ENCODE results near the gene LYRM4.

The LYRM4 gene

GRCh38 chr6:5135788-5136376 is 124.9 kb downstream of the LYRM4 start:
- H3K4me3 ChIP-seq (ENCODE audit: low read depth, low read length), result no peak overlapping the region
- no peaks in the 10 kb centered on the region for H3K27me3 ChIP-seq (ENCODE audit: control insufficient read depth, insufficient read depth, low read length)
- no peak overlapping the region for H3K4me2 ChIP-seq (ENCODE audit: low read length)
- no peaks in the 10 kb centered on the region for H3K4me1 ChIP-seq
- H3K9ac ChIP-seq, result no peak overlapping the region
- no peaks in the 10 kb centered on the region for H3K79me2 ChIP-seq
- no peak overlapping the region for H2AFZ ChIP-seq
- H3K27ac ChIP-seq, result no peak overlapping the region
- H3K36me3 ChIP-seq (ENCODE audit: control insufficient read depth, insufficient read depth, low read length), result no peaks in the 10 kb centered on the region
- peak; percentile 51 for TF ChIP-seq CTCF (IDR thresholded peaks at IDR 0.05)
- H3K9me3 ChIP-seq (ENCODE audit: control insufficient read depth, low read length), result no peaks in the 10 kb centered on the region

GRCh38 chr6:5133943-5134342 is 126.8 kb downstream of the LYRM4 start:
- H3K79me2 ChIP-seq, result no peaks in the 10 kb centered on the region
- TF ChIP-seq CTCF (IDR thresholded peaks at IDR 0.05), result no peak
- no peak overlapping the region for H3K27ac ChIP-seq
- no peaks in the 10 kb centered on the region for H3K36me3 ChIP-seq (ENCODE audit: control insufficient read depth, insufficient read depth, low read length)
- no peak overlapping the region for H3K4me3 ChIP-seq (ENCODE audit: low read depth, low read length)
- no peaks in the 10 kb centered on the region for H3K9me3 ChIP-seq (ENCODE audit: control insufficient read depth, low read length)
- H3K4me2 ChIP-seq (ENCODE audit: low read length), result no peak overlapping the region
- no peaks in the 10 kb centered on the region for H3K27me3 ChIP-seq (ENCODE audit: control insufficient read depth, insufficient read depth, low read length)
- H2AFZ ChIP-seq, result no peak overlapping the region
- H3K4me1 ChIP-seq, result no peaks in the 10 kb centered on the region
- H3K9ac ChIP-seq, result no peak overlapping the region

GRCh38 chr6:5132731-5133130 is 128.0 kb downstream of the LYRM4 start:
- H3K79me2 ChIP-seq, result no peaks in the 10 kb centered on the region
- no peaks in the 10 kb centered on the region for H3K4me1 ChIP-seq
- no peak overlapping the region for H3K27ac ChIP-seq
- no peaks in the 10 kb centered on the region for H3K27me3 ChIP-seq (ENCODE audit: control insufficient read depth, insufficient read depth, low read length)
- H3K4me2 ChIP-seq (ENCODE audit: low read length), result peak overlapping the region; percentile 25
- H3K9me3 ChIP-seq (ENCODE audit: control insufficient read depth, low read length), result no peaks in the 10 kb centered on the region
- TF ChIP-seq CTCF (IDR thresholded peaks at IDR 0.05), result no peak
- H3K9ac ChIP-seq, result no peak overlapping the region
- peak overlapping the region; percentile 17 for H3K4me3 ChIP-seq (ENCODE audit: low read depth, low read length)
- H3K36me3 ChIP-seq (ENCODE audit: control insufficient read depth, insufficient read depth, low read length), result no peaks in the 10 kb centered on the region
- no peak overlapping the region for H2AFZ ChIP-seq

- Histone ChIP-seq H3K4me2 (ENCODE audit: low read length) (no peak overlapping the region), H3K36me3 (ENCODE audit: control insufficient read depth, insufficient read depth, low read length) (no peaks in the 10 kb centered on the region), H2AFZ (no peak overlapping the region), H3K27me3 (ENCODE audit: control insufficient read depth, insufficient read depth, low read length) (no peaks in the 10 kb centered on the region), H3K79me2 (peaks cover 4% of the 10 kb centered on the region), H3K4me3 (ENCODE audit: low read depth, low read length) (no peak overlapping the region), H3K27ac (no peak overlapping the region), H3K9me3 (ENCODE audit: control insufficient read depth, low read length) (no peaks in the 10 kb centered on the region), H3K4me1 (no peaks in the 10 kb centered on the region), H3K9ac (no peak overlapping the region)
- TF ChIP-seq CTCF (IDR thresholded peaks at IDR 0.05), result no peak
Observed at GRCh38 chr6:5130135-5130866, 130.4 kb downstream of the LYRM4 start.

GRCh38 chr6:5128351-5128750 is 132.4 kb downstream of the LYRM4 start:
- Histone ChIP-seq H3K27ac (no peak overlapping the region), H3K4me2 (ENCODE audit: low read length) (no peak overlapping the region), H3K27me3 (ENCODE audit: control insufficient read depth, insufficient read depth, low read length) (no peaks in the 10 kb centered on the region), H2AFZ (no peak overlapping the region), H3K9ac (no peak overlapping the region), H3K4me3 (ENCODE audit: low read depth, low read length) (no peak overlapping the region), H3K36me3 (ENCODE audit: control insufficient read depth, insufficient read depth, low read length) (no peaks in the 10 kb centered on the region), H3K9me3 (ENCODE audit: control insufficient read depth, low read length) (no peaks in the 10 kb centered on the region), H3K79me2 (peaks cover 6% of the 10 kb centered on the region), H3K4me1 (no peaks in the 10 kb centered on the region)
- TF ChIP-seq CTCF (IDR thresholded peaks at IDR 0.05), result no peak
